ELF-1 (cell line): ENCODE data around the gene TFB1M.
"Not testable (repeated sequence)": the region's sequence is repeated elsewhere in the genome, so short reads cannot be mapped to it uniquely, and the experiment has no call there.

Experiments
- DNase-seq: peaks from one replicate; pipeline ENCODE4 v3.0.0-alpha.2; 2016; ENCODE audit warnings: low read depth, low spot score

The TFB1M gene

DNA sequence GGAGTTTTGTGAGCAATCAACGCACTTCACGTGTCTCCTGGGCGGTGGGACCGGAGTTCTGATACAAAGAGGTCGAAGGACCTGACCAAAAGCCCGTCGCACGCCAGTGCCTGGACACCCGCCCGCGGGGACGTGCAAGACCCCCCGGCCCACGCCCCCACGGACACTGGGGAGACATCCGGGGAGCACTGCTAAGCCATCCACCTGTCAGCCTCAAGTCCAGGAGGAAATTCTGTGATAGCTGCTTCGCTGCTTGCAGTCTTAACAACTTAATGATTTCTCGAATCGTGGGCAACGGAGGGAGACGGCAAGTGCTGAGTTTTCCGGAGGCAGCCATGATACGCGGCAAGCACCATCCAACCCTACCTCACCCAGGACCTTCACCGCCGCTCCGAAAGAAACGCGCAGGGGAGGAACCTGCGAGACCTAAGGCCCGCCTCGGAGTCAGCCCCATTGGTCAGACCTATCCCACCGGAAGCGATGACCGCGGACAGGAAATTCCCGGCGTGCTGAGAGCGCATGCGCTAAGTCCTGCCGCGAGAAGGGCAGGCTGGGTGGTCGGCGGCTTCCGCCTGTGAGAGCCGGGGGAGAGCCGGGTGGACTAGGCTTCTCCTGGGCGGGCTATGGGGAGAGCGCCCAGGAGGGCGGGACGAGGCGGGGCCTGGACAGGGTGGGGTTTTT is at the start of gene TFB1M:
TSS of gene TFB1M (minus strand) at position 393 of the 681 bp plus-strand sequence. CDS start at position 337, 56 bp downstream.
- DNase-seq: peak; percentile 99

DNA sequence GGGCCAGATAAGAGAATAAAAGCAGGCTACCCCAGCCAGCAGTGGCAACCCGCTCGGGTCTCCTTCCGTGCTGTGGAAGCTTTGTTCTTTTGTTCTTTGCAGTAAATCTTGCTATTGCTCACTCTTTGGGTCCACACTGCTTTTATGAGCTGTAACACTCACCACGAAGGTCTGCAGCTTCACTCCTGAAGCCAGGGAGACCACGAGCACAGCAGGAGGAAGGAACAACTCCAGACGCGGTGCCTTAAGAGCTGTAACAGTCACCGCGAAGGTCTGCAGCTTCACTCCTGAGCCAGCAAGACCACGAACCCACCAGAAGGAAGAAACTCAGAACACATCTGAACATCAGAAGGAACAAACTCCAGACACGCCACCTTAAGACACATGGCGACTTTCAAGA is 49.7 kb upstream of the TFB1M start:
- not testable (repeated sequence) for DNase-seq

DNA sequence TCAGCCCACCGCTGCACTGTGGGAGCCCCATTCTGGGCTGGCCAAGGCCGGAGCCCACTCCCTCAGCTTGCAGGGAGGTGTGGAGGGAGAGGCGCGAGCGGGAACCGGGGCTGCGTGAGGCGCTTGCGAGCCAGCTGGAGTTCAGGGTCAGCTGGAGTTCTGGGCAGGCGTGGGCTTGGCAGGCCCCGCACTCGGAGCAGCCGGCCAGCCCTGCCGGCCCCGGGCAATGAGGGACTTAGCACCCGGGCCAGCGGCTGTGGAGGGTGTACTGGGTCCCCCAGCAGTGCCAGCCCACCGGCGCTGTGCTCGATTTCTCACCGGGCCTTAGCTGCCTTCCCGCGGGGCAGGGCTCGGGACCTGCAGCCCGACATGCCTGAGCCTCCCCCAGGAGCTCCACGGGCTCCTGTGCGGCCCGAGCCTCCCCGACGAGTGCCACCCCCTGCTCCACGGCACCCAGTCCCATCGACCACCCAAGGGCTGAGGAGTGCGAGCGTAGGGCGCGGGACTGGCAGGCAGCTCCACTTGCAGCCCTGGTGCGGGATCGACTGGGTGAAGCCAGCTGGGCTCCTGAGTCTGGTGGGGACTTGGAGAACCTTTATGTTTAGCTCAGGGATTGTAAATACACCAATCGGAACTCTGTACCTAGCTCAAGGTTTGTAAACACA is 48.8 kb upstream of the TFB1M start:
- DNase-seq: not testable (repeated sequence)

- DNase-seq: no peak
Observed at GRCh38 chr6:155354167-155354566, 39.9 kb upstream of the TFB1M start.

- DNase-seq: no peak
Observed at GRCh38 chr6:155352811-155353210, 38.5 kb upstream of the TFB1M start.

GRCh38 chr6:155352130-155352420 is 37.8 kb upstream of the TFB1M start:
- DNase-seq: no peak

- DNase-seq: no peak
Observed at GRCh38 chr6:155351273-155352129, 37.2 kb upstream of the TFB1M start.

GRCh38 chr6:155349956-155350355 is 35.7 kb upstream of the TFB1M start:
- DNase-seq: no peak

- no peak for DNase-seq
Observed at GRCh38 chr6:155349129-155349528, 34.8 kb upstream of the TFB1M start.

GRCh38 chr6:155347800-155348199 is 33.5 kb upstream of the TFB1M start:
- no peak for DNase-seq

DNA sequence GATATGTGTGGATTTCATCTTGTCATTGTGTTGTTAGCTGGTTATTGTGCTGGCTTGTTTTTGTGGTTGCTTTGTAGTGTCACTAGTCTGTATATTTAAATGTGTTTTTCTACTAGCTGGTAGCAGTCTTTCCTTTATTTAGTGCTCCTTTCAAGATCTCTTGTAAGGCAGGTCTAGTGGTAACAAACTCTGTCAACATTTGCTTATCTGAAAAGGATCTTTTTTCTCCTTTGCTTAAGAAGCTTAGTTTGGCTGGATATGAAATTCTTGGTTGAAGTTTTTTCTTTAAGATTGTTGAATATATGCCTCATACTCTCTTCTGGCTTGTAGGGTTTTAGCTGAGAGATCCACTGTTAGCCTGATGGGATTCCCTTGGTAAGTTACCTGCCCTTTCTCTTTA is 32.7 kb upstream of the TFB1M start:
- DNase-seq: no peak

- no peak for DNase-seq
Observed at GRCh38 chr6:155344341-155345006, 30.2 kb upstream of the TFB1M start.

DNA sequence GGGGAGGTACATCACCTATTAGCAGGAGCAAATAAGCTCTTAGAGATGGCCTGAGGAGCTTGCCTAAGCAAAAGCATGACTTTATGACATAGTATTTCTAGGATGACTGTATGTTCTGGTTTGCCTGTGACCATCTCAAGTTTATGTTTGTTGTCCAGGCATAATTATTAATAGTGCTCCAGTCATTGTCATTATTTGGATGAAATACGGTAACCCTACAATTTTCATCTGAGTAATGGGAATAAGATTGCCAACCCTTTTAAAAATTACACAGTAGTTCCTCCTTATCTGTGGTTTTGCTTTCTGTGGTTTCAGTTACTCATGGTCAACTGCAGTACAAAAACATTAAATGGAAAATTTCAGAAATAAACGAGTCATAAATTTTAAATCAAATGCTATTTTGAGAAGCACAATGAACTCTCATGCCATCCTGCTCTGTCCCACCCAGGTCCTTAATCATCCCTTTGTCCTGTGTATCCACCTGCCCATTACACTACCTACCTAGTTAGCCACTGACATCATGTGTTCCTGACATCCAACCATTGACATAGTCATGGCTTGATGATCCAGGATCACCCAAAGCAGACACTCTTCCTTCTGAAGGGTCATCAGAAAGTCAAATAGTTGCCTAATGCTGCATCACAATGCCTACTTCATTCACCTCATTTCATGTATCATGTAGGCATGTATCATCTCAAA is 27.0 kb upstream of the TFB1M start:
- no peak for DNase-seq

DNA sequence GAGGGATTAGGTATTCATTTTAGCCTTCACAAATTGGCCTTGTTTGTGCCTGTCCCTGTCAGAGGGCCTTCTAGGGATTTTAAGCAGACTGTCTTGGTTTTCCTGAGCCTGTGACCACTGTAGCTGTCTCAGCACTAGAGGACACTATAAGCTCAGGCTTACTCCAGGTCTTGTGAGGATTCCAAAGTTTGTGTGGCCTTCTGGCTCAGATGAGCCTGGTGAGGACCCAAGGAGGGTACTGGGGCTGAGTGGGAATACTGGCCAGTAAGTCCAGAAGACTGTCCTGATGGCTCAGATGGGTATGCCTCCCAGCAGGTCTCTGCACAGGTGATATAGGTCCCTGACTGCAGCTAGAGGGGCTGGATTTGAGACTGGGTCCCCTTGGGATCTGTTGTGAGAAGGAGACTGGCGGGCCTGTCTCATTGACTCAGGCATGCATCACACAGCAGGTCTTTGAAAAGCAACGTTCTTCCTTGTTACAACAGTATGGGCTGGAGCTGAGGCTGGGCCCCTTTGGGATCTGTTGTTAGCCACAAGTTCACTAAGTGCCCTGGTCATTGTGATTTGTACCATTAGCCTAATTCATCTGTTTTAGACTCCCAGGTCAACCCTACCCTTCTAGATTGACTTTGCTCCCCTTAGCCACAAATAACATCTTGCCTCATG is 26.3 kb upstream of the TFB1M start:
- DNase-seq: peak; percentile 32

DNA sequence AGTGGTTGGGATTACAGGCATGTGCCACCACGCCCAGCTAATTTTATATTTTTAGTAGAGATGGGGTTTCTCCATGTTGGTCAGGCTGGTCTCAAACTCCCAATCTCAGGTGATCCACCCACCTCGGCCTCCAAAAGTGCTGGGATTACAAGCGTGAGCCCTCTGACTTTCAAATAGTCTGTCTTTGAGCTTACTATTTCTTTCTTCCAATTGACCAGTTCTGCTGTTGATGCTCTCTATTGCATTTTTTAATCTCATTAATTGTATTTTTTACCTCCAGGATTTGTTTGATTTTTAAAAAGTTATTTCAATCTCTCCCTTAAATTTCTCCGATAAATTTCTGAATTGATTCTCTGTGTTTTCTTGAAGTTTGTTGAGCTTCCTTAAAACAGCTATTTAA is 25.6 kb upstream of the TFB1M start:
- not testable (repeated sequence) for DNase-seq

GRCh38 chr6:155338237-155338636 is 24.0 kb upstream of the TFB1M start:
- DNase-seq: not testable (repeated sequence)

GRCh38 chr6:155335265-155335664 is 21.0 kb upstream of the TFB1M start:
- DNase-seq: no peak

DNA sequence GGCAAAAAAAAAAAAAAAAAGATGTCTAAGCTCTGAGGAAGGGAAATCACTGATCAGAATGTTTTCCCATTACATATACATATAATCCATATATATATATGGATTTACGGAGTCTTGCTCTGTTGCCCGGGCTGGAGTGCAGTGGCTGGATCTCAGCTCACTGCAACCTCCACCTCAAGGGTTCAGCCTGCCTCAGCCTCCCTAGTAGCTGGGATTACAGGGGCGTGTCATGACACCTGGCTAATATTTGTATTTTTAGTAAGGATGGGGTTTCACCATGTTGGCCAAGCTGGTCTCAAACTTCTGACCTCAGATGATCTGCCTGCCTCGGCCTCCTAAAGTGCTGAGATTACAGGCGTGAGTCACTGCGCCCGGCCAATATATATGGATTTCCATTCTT is 19.8 kb upstream of the TFB1M start:
- DNase-seq: not testable (repeated sequence)

DNA sequence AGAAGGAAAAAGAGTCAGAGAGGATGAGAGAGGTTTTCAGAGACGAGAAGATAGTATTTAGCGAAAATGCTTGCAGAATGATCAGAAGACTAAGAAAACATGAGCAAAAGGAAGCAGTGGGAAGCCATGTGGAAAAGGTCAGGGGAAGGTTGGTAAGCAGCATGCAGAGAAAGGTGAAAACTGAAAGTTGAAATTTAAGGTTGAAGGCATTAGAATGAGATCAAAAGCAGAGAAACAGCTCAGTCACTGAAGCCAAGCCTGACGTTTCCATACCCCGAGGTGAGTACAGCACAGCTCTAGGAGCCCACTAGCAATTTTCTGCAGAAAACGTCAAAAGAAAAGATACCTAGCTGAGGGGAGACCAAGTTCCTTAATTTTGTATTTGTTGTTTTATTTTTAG is 19.1 kb upstream of the TFB1M start:
- no peak for DNase-seq

GRCh38 chr6:155330922-155331321 is 16.6 kb upstream of the TFB1M start:
- DNase-seq: no peak
